Measurements from ENCODE around the gene C6orf62.
A peak's percentile ranks its signal among the peaks of the same experiment; 100 is the strongest.

The C6orf62 gene

GRCh38 chr6:24760210-24760609, 41.3 kb upstream of the C6orf62 start (continued):
- no peak for TF ChIP-seq PATZ1 (tag by site-specific recombination; IDR thresholded peaks at IDR 0.05)
- TF ChIP-seq ZNF654 (tag by site-specific recombination; IDR thresholded peaks at IDR 0.05; ENCODE audit: low read depth) = peak; percentile 32
- TF ChIP-seq ZNF138 (tag by site-specific recombination; IDR thresholded peaks at IDR 0.05; ENCODE audit: borderline replicate concordance) = peak; percentile 79; the same call in 1 of the 2 replicates
- peak; percentile 44; the same call in 1 of the 2 replicates for TF ChIP-seq ZNF202 (tag by site-specific recombination; IDR thresholded peaks at IDR 0.05; ENCODE audit: borderline replicate concordance)
- no peak for TF ChIP-seq ATF2 (tag by site-specific recombination; IDR thresholded peaks at IDR 0.05; ENCODE audit: low read depth)
- TF ChIP-seq ZNF266 (tag by site-specific recombination; IDR thresholded peaks at IDR 0.05; ENCODE audit: low read depth) = 0 out of 2 replicates have a peak, but pooled peaks have one; percentile 69
- peak; percentile 93 for TF ChIP-seq ZNF394 (tag by site-specific recombination; IDR thresholded peaks at IDR 0.05; ENCODE audit: borderline replicate concordance)
- peak; percentile 58 for TF ChIP-seq ZBTB8A (tag by site-specific recombination; IDR thresholded peaks at IDR 0.05)
- TF ChIP-seq ZNF214 (tag by site-specific recombination; IDR thresholded peaks at IDR 0.05; ENCODE audit: borderline replicate concordance) = no peak
- 0 out of 2 replicates have a peak, but pooled peaks have one; percentile 18 for TF ChIP-seq ZNF354C (tag by site-specific recombination; IDR thresholded peaks at IDR 0.05; ENCODE audit: borderline replicate concordance, low read depth)
- no peak for TF ChIP-seq GLIS1 (tag by site-specific recombination; IDR thresholded peaks at IDR 0.05)
- 0 out of 2 replicates have a peak, but pooled peaks have one; percentile 42 for TF ChIP-seq ZNF404 (tag by site-specific recombination; IDR thresholded peaks at IDR 0.05)
- TF ChIP-seq REST (tag by site-specific recombination; IDR thresholded peaks at IDR 0.05) = peak; percentile 42; the same call in 1 of the 2 replicates
- TF ChIP-seq GFI1B (tag by site-specific recombination; IDR thresholded peaks at IDR 0.05) = 0 out of 2 replicates have a peak, but pooled peaks have one; percentile 14
- no peak for TF ChIP-seq ZNF302 (tag by site-specific recombination; IDR thresholded peaks at IDR 0.05; ENCODE audit: low read depth)
- TF ChIP-seq ZNF423 (tag by site-specific recombination; IDR thresholded peaks at IDR 0.05) = no peak
- TF ChIP-seq ZNF391 (tag by site-specific recombination; IDR thresholded peaks at IDR 0.05; ENCODE audit: borderline replicate concordance, low read depth) = no peak
- TF ChIP-seq ZBTB11 (tag by site-specific recombination; conservative IDR thresholded peaks at IDR 0.05; ENCODE audit: low read depth) = peak; percentile 53
- no peak for TF ChIP-seq ZNF658 (tag by site-specific recombination; IDR thresholded peaks at IDR 0.05)
- no peak for TF ChIP-seq MZF1 (tag by site-specific recombination; IDR thresholded peaks at IDR 0.05; ENCODE audit: borderline replicate concordance)
- no peak for TF ChIP-seq ZNF624 (tag by site-specific recombination; IDR thresholded peaks at IDR 0.05)
- no peak for TF ChIP-seq ZNF501 (tag by site-specific recombination; IDR thresholded peaks at IDR 0.05)
- TF ChIP-seq PRDM1 (tag by site-specific recombination; IDR thresholded peaks at IDR 0.05) = no peak
- no peak for TF ChIP-seq ZNF777 (tag by site-specific recombination; IDR thresholded peaks at IDR 0.05; ENCODE audit: borderline replicate concordance)
- TF ChIP-seq ZNF18 (tag by site-specific recombination; IDR thresholded peaks at IDR 0.05) = 0 out of 2 replicates have a peak, but pooled peaks have one; percentile 35
- TF ChIP-seq GLI4 (tag by site-specific recombination; IDR thresholded peaks at IDR 0.05) = no peak
- no peak for TF ChIP-seq ZNF366 (tag by site-specific recombination; conservative IDR thresholded peaks at IDR 0.05)
- peak; percentile 59 for TF ChIP-seq ZNF623 (tag by site-specific recombination; IDR thresholded peaks at IDR 0.05)

All from HEK293 (cell line).